ENCODE data around the gene GLRX3. TPM values are rescaled to one million over a fixed set of nuclear protein-coding genes. Genes with fewer than 3 reads are reported as not detected.

The GLRX3 gene
- total and polyA plus RNA-seq, 7 donors = 40.5 to 93.1 (median 53.5) TPM

DNA sequence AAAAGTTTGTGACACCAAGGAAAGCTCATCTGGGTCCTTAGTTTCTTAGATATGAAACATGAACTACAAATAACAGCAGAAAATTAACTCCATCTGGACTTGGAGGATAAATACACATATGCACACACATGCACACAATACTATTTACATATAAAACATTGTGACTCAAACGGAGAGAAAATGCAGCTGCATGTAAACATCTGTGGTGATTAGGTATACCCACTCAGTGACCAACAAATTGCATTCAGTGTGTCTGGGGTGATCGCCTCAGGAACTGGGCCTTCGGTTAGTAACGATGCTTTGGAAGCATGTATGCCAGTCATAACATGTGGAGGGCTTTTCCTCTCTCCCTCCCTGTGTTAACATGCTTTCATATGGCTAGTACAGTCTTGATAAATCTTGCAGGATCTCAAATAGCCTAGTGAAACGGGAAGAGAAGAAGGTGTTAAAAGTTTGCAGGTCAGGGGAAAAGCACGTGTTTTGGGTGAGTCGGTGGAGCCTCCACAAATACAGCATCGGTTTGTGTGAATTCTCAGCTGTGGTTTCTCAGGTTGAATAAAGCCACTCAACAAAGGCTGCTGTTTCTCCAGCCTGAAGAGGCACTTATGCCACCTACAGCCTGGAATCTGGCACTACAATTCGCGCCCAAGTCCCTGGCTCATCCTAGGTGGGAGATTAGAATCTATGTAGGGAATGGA lies 8.7 kb upstream of the GLRX3 start:
- Histone ChIP-seq H3K4me3 (no peak overlapping the region), H3K36me3 (no peaks in the 10 kb centered on the region), H3K27ac (no peak overlapping the region), H3K4me1 (peaks cover 0 to 3% (median 0%) of the 10 kb centered on the region in 4 donors), H3K27me3 (peaks cover 0 to 8% (median 0%) of the 10 kb centered on the region in 3 donors), H3K9me3 (no peaks in the 10 kb centered on the region)
- WGBS, 2 donors = 11 to 14% methylated on average over 10 of the region's 10 CpGs
- TF ChIP-seq POLR2AphosphoS5 (IDR thresholded peaks at IDR 0.05) (no peak), POLR2A (IDR thresholded peaks at IDR 0.05) (no peak), EP300 (IDR thresholded peaks at IDR 0.05) (no peak)
- TF ChIP-seq, protein P1, sequence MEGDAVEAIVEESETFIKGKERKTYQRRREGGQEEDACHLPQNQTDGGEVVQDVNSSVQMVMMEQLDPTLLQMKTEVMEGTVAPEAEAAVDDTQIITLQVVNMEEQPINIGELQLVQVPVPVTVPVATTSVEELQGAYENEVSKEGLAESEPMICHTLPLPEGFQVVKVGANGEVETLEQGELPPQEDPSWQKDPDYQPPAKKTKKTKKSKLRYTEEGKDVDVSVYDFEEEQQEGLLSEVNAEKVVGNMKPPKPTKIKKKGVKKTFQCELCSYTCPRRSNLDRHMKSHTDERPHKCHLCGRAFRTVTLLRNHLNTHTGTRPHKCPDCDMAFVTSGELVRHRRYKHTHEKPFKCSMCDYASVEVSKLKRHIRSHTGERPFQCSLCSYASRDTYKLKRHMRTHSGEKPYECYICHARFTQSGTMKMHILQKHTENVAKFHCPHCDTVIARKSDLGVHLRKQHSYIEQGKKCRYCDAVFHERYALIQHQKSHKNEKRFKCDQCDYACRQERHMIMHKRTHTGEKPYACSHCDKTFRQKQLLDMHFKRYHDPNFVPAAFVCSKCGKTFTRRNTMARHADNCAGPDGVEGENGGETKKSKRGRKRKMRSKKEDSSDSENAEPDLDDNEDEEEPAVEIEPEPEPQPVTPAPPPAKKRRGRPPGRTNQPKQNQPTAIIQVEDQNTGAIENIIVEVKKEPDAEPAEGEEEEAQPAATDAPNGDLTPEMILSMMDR (IDR thresholded peaks at IDR 0.05) = peak in 3 of 4 experiments; percentile 60 to 80 (median 65)
- no peak for DNase-seq
- intact Hi-C loops (cut with DNase I) = no loop called here

DNA sequence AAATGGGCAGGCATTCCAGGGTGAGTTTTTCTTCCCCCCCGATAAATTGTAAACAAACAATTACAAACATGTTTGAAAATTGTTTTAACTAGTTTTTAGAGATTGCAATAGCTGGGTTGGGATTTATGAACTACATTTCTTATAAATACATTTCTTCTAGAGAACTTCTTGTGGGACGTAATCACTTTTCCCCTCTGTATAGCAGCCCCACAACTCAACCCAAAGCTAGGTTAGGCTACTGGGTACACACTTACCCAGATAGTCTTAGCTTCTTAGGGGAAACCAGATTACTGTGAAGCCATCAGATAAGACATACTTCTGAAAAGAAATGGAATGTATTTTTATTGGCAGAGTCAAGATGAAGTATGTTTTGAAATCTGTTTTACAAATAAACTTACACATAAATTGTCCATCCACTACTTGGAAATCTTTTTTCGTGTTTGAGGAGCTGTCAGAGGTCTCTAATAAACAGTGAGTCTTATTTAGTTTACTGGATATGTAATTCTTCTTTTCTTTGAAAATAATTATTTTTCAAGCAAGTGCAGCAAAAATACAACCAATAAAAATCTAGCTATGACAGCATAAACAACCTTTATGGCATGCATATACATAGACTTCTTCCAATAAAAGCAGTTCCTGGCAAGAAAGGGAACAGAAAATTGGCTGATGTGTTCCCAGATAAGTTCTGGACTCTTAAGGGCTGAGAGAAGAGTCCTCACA lies 8.0 kb upstream of the GLRX3 start:
- DNase-seq = no peak
- Histone ChIP-seq H3K4me3 (no peak overlapping the region), H3K9me3 (no peaks in the 10 kb centered on the region), H3K36me3 (no peaks in the 10 kb centered on the region), H3K4me1 (peaks cover 0 to 3% (median 0%) of the 10 kb centered on the region in 4 donors), H3K27me3 (peaks cover 0 to 8% (median 0%) of the 10 kb centered on the region in 3 donors), H3K27ac (no peak overlapping the region)
- intact Hi-C loops (cut with DNase I) = no loop called here
- no peak for TF ChIP-seq EP300 (IDR thresholded peaks at IDR 0.05)
- TF ChIP-seq, protein P1 (IDR thresholded peaks at IDR 0.05) = peak in 1 of 4 experiments; percentile 15
- no peak for TF ChIP-seq POLR2AphosphoS5 (IDR thresholded peaks at IDR 0.05)
- TF ChIP-seq POLR2A (IDR thresholded peaks at IDR 0.05) = no peak
- WGBS, 2 donors = 47 to 48% methylated on average over 3 of the region's 3 CpGs

DNA sequence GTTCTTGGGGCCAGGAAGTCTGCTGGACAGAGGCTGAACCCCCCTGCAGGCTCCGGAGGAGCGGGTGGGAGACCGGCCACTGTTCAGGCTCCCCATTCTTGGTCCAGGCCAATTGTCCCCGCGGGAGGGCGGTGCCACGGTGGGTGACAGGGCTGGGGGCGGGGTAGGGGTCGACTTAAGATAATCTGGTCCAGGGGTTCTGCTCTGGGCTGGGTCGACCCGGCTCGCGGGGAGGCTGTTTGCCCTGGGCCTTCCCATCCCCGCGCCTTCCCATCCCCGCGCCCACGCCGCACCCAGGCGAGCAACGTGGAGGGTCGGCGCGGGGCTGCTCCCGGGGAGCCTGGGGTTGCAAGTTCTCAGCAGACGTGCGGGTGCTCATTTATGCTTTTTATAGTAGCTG lies 7.3 kb upstream of the GLRX3 start:
- Histone ChIP-seq H3K4me1 (peaks cover 0 to 3% (median 0%) of the 10 kb centered on the region in 4 donors), H3K27me3 (peaks cover 0 to 8% (median 0%) of the 10 kb centered on the region in 3 donors), H3K36me3 (no peaks in the 10 kb centered on the region), H3K4me3 (no peak overlapping the region), H3K9me3 (no peaks in the 10 kb centered on the region), H3K27ac (no peak overlapping the region)
- TF ChIP-seq POLR2A (IDR thresholded peaks at IDR 0.05) = no peak
- TF ChIP-seq POLR2AphosphoS5 (IDR thresholded peaks at IDR 0.05) = no peak
- TF ChIP-seq, protein P1 (IDR thresholded peaks at IDR 0.05) = no peak
- no peak for TF ChIP-seq EP300 (IDR thresholded peaks at IDR 0.05)
- no peak for DNase-seq
- intact Hi-C loops (cut with DNase I) = no loop called here
- 31 to 43% methylated on average over 27 of the region's 27 CpGs for WGBS, 2 donors

DNA sequence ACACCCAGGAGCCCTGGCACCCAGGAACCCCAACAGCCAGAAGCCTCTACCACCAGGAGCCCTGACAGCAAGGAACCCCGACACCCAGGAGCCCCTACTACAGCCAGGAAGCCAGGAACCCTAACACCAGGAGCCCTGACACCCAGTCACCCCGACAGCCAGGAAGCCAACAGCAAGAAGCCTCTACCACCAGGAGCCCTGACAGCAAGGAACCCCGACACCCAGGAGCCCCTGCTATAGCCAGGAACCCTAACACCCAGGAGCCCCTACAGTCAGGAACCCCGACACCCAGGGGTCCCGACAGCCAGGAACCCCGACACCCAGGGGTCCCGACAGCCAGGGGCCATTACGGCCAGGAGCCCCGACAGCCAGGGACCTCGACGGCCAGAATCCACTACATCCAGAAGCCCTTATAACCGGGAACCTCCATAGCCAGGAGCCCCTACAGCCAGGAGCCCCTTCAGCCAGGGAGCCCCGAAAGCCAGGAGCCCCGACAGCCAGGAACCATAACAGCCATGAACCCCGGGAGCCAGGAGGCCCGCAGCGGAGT lies 440 bp upstream of the GLRX3 start:
- peaks cover 0 to 46% (median 39%) of the 10 kb centered on the region in 4 donors for H3K4me1 ChIP-seq
- peaks cover 0 to 4% (median 0%) of the 10 kb centered on the region in 3 donors for H3K27me3 ChIP-seq
- 17 to 24% methylated on average over 17 of the region's 17 CpGs for WGBS, 2 donors
- H3K9me3 ChIP-seq = no peaks in the 10 kb centered on the region
- peak overlapping the region; percentile 67 to 100 (median 96) for H3K4me3 ChIP-seq
- no peaks in the 10 kb centered on the region for H3K36me3 ChIP-seq
- no peak for DNase-seq
- intact Hi-C loops (cut with DNase I) = loop anchor here (1.0 kb wide), 1 partner anchor 25 kb away; the partner anchor contains the start of gene C10orf143
- TF ChIP-seq, protein P1 (IDR thresholded peaks at IDR 0.05) = no peak
- TF ChIP-seq POLR2A (IDR thresholded peaks at IDR 0.05) (no peak), EP300 (IDR thresholded peaks at IDR 0.05) (no peak), POLR2AphosphoS5 (IDR thresholded peaks at IDR 0.05) (no peak)
- H3K27ac ChIP-seq = peak overlapping the region; percentile 78 to 92 (median 84)

Data from sigmoid colon (tissue), 7 donors.